Esophagus squamous epithelium (tissue), 4 donors: ENCODE results near the gene CLDN2.
A peak's percentile ranks its signal among the peaks of the same experiment; 100 is the strongest.

ENCODE experiments used
- POLR2A ChIP-seq, 4 donors: fragments of 450-650 bp; IDR thresholded peaks; one replicate each; pipeline ENCODE4 v1.6.1; 2017; ENCODE audit warnings: antibody characterized with exemption in 4 of 4, mild to moderate bottlenecking in 4 of 4, moderate library complexity in 3 of 4
- TF ChIP-seq, protein P1 (sequence below), 6 experiments: fragments of 450-650 bp in 4 of 6; fragments of 200-600 bp in 2 of 6; sonication (generic) in 2 of 6; IDR thresholded peaks; one replicate each; pipeline ENCODE4 v1.5.1; 2016 to 2019; ENCODE audit warnings: antibody characterized with exemption in 6 of 6, mild to moderate bottlenecking in 4 of 6, moderate library complexity in 4 of 6

DNA sequence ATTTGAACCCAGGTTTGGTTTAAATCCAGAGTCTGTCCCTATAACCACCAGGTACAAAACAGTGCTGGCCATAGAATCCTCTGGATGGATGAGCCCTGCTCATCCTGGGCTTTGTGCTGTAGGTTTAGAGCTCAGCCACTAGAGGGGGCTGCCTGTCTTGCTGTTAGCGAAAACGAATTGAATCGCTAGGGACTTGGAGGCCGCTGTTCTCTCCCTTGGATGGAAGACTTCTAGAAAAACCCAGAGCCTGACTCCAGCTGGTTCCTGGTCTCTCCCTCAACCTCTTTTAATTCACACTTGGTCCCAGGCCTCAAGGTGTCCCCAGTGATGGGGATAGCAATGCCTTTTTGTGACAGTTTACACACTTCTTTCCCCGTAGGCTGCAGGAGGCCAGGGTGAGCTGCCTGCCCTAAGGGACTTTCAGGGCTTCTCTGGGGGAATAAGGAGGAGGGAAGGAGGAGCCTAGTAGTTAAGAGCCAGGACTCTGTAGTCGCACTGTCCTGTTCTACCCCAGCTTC is 25.8 kb upstream of the CLDN2 start:
- TF ChIP-seq, protein P1, sequence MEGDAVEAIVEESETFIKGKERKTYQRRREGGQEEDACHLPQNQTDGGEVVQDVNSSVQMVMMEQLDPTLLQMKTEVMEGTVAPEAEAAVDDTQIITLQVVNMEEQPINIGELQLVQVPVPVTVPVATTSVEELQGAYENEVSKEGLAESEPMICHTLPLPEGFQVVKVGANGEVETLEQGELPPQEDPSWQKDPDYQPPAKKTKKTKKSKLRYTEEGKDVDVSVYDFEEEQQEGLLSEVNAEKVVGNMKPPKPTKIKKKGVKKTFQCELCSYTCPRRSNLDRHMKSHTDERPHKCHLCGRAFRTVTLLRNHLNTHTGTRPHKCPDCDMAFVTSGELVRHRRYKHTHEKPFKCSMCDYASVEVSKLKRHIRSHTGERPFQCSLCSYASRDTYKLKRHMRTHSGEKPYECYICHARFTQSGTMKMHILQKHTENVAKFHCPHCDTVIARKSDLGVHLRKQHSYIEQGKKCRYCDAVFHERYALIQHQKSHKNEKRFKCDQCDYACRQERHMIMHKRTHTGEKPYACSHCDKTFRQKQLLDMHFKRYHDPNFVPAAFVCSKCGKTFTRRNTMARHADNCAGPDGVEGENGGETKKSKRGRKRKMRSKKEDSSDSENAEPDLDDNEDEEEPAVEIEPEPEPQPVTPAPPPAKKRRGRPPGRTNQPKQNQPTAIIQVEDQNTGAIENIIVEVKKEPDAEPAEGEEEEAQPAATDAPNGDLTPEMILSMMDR (IDR thresholded peaks at IDR 0.05), result peak; percentile 26 to 79 (median 70)
- TF ChIP-seq POLR2A (IDR thresholded peaks at IDR 0.05), result no peak
